PC-9 (cell line): ENCODE results near the gene WBP1L. TPM values are rescaled to one million over a fixed set of nuclear protein-coding genes. Genes with fewer than 3 reads are reported as not detected.

Experiments used
- BruUV-seq: library from RNA; stranded (reverse); fragments of 400-500 nt; replicated peaks from 2 replicates; lab custom pipeline; 2021; lab: Mats Ljungman, UMichigan
- CTCF ChIA-PET: fragments of 300-600 bp; sonication (Branson Sonifier 250); formaldehyde crosslinking; loops from one replicate; lab custom pipeline; 2022; ENCODE audit warnings: antibody characterized with exemption; lab: Charles Lee
- POLR2A ChIA-PET: fragments of 300-600 bp; sonication (Branson Sonifier 250); formaldehyde crosslinking; loops from one replicate; lab custom pipeline; 2022; ENCODE audit warnings: antibody characterized with exemption; ENCODE audit not compliant: unreplicated experiment; lab: Charles Lee
- DNase-seq, 2 experiments: peaks; one replicate each; pipeline versions ENCODE4 v3.0.0 to v3.0.0-alpha.2; 2015 to 2022; ENCODE audit warnings: mixed read lengths in 1 of 2
- H2AFZ ChIP-seq: fragments of 200-600 bp; sonication (generic); 2 replicates; pipeline ENCODE4 v1.8.1; 2017; ENCODE audit warnings: antibody characterized with exemption
- H3F3A ChIP-seq: fragments of 200-600 bp; sonication (generic); 2 replicates; pipeline ENCODE4 v1.8.1; 2017; ENCODE audit warnings: antibody characterized with exemption, mild to moderate bottlenecking, low read depth; ENCODE audit not compliant: insufficient read depth
- H3K27ac ChIP-seq: fragments of 200-600 bp; sonication (generic); 2 replicates; pipeline ENCODE4 v1.6.1; 2016; ENCODE audit warnings: mixed run types
- H3K27me3 ChIP-seq: fragments of 200-600 bp; sonication (generic); 2 replicates; pipeline ENCODE4 v1.6.1; 2016; ENCODE audit warnings: low read depth, mixed run types; ENCODE audit not compliant: insufficient read depth
- H3K36me3 ChIP-seq: fragments of 200-600 bp; sonication (generic); 2 replicates; pipeline ENCODE4 v1.6.1; 2016; ENCODE audit warnings: low read depth, mixed run types
- H3K4me1 ChIP-seq: fragments of 200-600 bp; sonication (generic); replicated peaks from 2 replicates; pipeline ENCODE4 v1.6.1; 2016; ENCODE audit warnings: mixed run types; ENCODE audit not compliant: insufficient read depth
- H3K4me2 ChIP-seq: fragments of 200-600 bp; sonication (generic); 2 replicates; pipeline ENCODE4 v1.6.1; 2017; ENCODE audit warnings: mixed run types
- H3K4me3 ChIP-seq: fragments of 200-600 bp; sonication (generic); 2 replicates; pipeline ENCODE4 v1.6.1; 2016; ENCODE audit warnings: mixed run types
- H3K79me2 ChIP-seq: fragments of 200-600 bp; sonication (generic); 2 replicates; pipeline ENCODE4 v1.6.1; 2017; ENCODE audit warnings: low read depth, mixed run types
- H3K9me2 ChIP-seq: fragments of 200-600 bp; sonication (generic); 2 replicates; pipeline ENCODE4 v1.8.1; 2017; ENCODE audit warnings: mild to moderate bottlenecking; ENCODE audit not compliant: insufficient read depth
- H3K9me3 ChIP-seq: fragments of 200-600 bp; sonication (generic); 2 replicates; pipeline ENCODE4 v1.8.1; 2016; ENCODE audit warnings: low read depth; ENCODE audit not compliant: insufficient read depth
- H4K20me1 ChIP-seq: fragments of 200-600 bp; sonication (generic); 2 replicates; pipeline ENCODE4 v1.8.1; 2017; ENCODE audit not compliant: insufficient read depth
- EZH2 ChIP-seq: fragments of 200-600 bp; sonication (generic); IDR thresholded peaks from 2 replicates; pipeline ENCODE4 v1.8.0; 2017; ENCODE audit warnings: antibody characterized with exemption, low read depth
- intact Hi-C: fragments of 100-400 bp; cut with micrococcal nuclease; formaldehyde crosslinking; loops from one replicate; pipeline ENCODE4 v1.10.0; 2022; ENCODE audit not compliant: unreplicated experiment
- total RNA-seq: library from RNA; stranded (reverse); gene quantifications from 2 replicates; pipeline ENCODE4 v1.2.3, GENCODE V29; 2021
- TF ChIP-seq, protein P1 (sequence below): fragments of 200-600 bp; sonication (generic); conservative IDR thresholded peaks from 2 replicates; pipeline ENCODE4 v1.6.1; 2017; ENCODE audit warnings: mixed run types, antibody characterized with exemption, mild to moderate bottlenecking, moderate library complexity

Gene WBP1L
- total RNA-seq, 1 experiment from 2014 or later = 19.7 TPM

DNA sequence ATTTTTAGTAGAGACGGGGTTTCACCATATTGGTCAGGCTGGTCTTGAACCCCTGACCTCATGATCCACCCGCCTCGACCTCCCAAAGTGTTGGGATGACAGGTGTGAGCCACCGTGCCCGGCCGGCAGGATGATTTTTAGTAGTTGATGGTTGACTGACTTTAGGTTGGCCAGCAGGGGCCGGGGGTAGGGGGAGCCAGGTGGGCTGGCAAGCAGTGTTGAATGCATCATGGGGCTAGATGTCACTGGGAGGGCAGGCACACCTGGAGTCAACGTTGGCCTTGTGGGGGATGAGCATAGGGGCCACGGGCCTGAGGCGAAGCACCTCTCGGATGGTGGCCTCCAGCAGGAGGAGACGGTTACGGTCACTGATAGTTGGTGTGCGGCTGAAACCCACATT lies 88.5 kb downstream of the WBP1L start:
- no peak for DNase-seq
- no TSS peak for BruUV-seq
- Histone ChIP-seq H3K4me3 (no peak overlapping the region), H2AFZ (no peak overlapping the region), H3K27me3 (no peaks in the 10 kb centered on the region), H3K79me2 (no peaks in the 10 kb centered on the region), H3K27ac (no peak overlapping the region), H3K9me2 (no peaks in the 10 kb centered on the region), H3K4me1 (no peaks in the 10 kb centered on the region), H4K20me1 (no peaks in the 10 kb centered on the region), H3K9me3 (no peaks in the 10 kb centered on the region), H3K36me3 (no peaks in the 10 kb centered on the region), H3K4me2 (no peak overlapping the region), H3F3A (no peaks in the 10 kb centered on the region)
- ChIA-PET POLR2A (no interaction called here), CTCF (no interaction called here)
- TF ChIP-seq EZH2 = no peak
- TF ChIP-seq, protein P1, sequence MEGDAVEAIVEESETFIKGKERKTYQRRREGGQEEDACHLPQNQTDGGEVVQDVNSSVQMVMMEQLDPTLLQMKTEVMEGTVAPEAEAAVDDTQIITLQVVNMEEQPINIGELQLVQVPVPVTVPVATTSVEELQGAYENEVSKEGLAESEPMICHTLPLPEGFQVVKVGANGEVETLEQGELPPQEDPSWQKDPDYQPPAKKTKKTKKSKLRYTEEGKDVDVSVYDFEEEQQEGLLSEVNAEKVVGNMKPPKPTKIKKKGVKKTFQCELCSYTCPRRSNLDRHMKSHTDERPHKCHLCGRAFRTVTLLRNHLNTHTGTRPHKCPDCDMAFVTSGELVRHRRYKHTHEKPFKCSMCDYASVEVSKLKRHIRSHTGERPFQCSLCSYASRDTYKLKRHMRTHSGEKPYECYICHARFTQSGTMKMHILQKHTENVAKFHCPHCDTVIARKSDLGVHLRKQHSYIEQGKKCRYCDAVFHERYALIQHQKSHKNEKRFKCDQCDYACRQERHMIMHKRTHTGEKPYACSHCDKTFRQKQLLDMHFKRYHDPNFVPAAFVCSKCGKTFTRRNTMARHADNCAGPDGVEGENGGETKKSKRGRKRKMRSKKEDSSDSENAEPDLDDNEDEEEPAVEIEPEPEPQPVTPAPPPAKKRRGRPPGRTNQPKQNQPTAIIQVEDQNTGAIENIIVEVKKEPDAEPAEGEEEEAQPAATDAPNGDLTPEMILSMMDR = no peak
- intact Hi-C loops = loop anchor here (10.0 kb wide), 1 partner anchor 107 kb away; no protein-coding TSS in a partner anchor

DNA sequence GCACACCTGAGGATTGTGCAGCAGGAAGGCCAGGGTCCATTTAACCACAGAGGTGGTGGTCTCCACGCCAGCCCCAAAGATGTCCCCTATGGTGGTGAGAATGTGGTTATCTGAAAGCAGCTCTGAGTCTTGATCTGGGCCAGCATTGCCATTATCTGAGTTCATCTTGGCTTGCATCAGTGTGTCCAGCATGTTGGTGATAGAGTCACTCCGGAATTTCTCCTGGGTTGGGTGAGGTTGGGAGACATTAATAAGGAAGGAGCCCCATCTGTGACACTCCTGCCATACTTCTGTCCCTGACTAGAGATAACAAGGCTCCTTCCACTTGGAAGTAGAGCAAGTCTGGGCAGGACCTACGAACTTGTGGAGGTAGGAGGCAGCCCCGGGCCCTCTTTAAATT lies 89.2 kb downstream of the WBP1L start:
- POLR2A ChIA-PET = no interaction called here
- H3K4me2 ChIP-seq = no peak overlapping the region
- no peaks in the 10 kb centered on the region for H4K20me1 ChIP-seq
- H3K79me2 ChIP-seq = no peaks in the 10 kb centered on the region
- no peaks in the 10 kb centered on the region for H3K9me2 ChIP-seq
- no peaks in the 10 kb centered on the region for H3K27me3 ChIP-seq
- H3K36me3 ChIP-seq = no peaks in the 10 kb centered on the region
- DNase-seq = no peak
- H3K4me3 ChIP-seq = no peak overlapping the region
- H3F3A ChIP-seq = no peaks in the 10 kb centered on the region
- CTCF ChIA-PET = no interaction called here
- intact Hi-C loops = loop anchor here (10.0 kb wide), 1 partner anchor 108 kb away; no protein-coding TSS in a partner anchor
- no peak for TF ChIP-seq EZH2
- TF ChIP-seq, protein P1 = no peak
- BruUV-seq = no TSS peak
- no peak overlapping the region for H3K27ac ChIP-seq
- H3K4me1 ChIP-seq = no peaks in the 10 kb centered on the region
- H3K9me3 ChIP-seq = no peaks in the 10 kb centered on the region
- no peak overlapping the region for H2AFZ ChIP-seq

DNA sequence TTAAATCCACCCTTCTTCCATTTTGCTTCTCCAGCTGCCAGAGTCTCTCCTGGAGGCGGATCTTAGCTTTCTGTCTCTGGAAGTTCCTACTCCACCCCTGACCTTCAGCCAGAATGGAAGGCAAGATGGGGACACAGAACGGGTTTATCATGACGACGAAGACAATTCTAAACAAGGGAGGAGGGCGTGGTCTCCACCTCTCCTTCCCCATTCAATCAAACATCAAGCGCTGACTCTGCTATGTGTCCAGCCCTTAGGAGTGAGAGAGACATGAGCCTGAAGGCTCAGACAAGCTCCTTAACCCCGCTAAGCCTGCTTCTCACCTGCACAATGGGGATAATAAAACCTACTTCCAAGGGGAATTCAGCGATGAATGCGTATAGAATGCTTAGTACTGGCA lies 90.4 kb downstream of the WBP1L start:
- H2AFZ ChIP-seq = no peak overlapping the region

More for the DNA sequence above, 90.4 kb downstream of the WBP1L start:
- no peaks in the 10 kb centered on the region for H3K9me3 ChIP-seq
- ChIA-PET CTCF (interaction anchor here (0.7 kb wide), 1 partner anchor 759 kb away, joined by 4 read pairs; no protein-coding TSS in a partner anchor), POLR2A (no interaction called here)
- no peaks in the 10 kb centered on the region for H3F3A ChIP-seq
- H4K20me1 ChIP-seq = no peaks in the 10 kb centered on the region
- DNase-seq = no peak
- no peaks in the 10 kb centered on the region for H3K27me3 ChIP-seq
- H3K4me3 ChIP-seq = no peak overlapping the region
- no peak overlapping the region for H3K27ac ChIP-seq
- H3K4me1 ChIP-seq = no peaks in the 10 kb centered on the region
- H3K9me2 ChIP-seq = no peaks in the 10 kb centered on the region
- H3K4me2 ChIP-seq = no peak overlapping the region
- H3K79me2 ChIP-seq = no peaks in the 10 kb centered on the region
- no TSS peak for BruUV-seq
- H3K36me3 ChIP-seq = no peaks in the 10 kb centered on the region
- TF ChIP-seq EZH2 = no peak
- TF ChIP-seq, protein P1 = no peak
- intact Hi-C loops = loop anchor here (2.0 to 10.0 kb wide), 3 partner anchors 67 to 235 kb away; no protein-coding TSS in a partner anchor
